Measurements from ENCODE around the gene C6. TPM values are rescaled to one million over a fixed set of nuclear protein-coding genes. Genes with fewer than 3 reads are reported as not detected.

The C6 gene
- polyA plus RNA-seq, 1 donor (not counting 4 experiments of a cell fraction or from before 2014, with no cell fraction given), result not detected

GRCh38 chr5:41093803-41094202 is 119.5 kb downstream of the C6 start:
- Histone ChIP-seq H3K9me1 (ENCODE audit: control insufficient read depth, extremely low read depth, insufficient read depth, low read length) (no peaks in the 10 kb centered on the region), H3K27ac (ENCODE audit: control insufficient read depth, insufficient read depth, low read length) (no peak overlapping the region), H3K4me2 (ENCODE audit: control insufficient read depth, extremely low read depth, insufficient read depth, low read depth, low read length) (no peak overlapping the region), H3K9me3 (ENCODE audit: control insufficient read depth, low read depth, low read length) (no peaks in the 10 kb centered on the region), H2AFZ (ENCODE audit: control insufficient read depth, low read length) (no peak overlapping the region), H3K36me3 (ENCODE audit: control insufficient read depth in 2 of 2, extremely low read depth in 1 of 2, insufficient read depth in 2 of 2, low read length in 2 of 2) (no peaks in the 10 kb centered on the region), H3K79me2 (ENCODE audit: control insufficient read depth, insufficient read depth, low read length) (no peaks in the 10 kb centered on the region), H3K27me3 (ENCODE audit: control insufficient read depth, extremely low read depth, insufficient read depth, low read length) (no peaks in the 10 kb centered on the region), H4K20me1 (ENCODE audit: control insufficient read depth, extremely low read depth, insufficient read depth, low read length) (no peaks in the 10 kb centered on the region), H3K4me1 (ENCODE audit: control insufficient read depth, extremely low read depth, insufficient read depth, low read length) (no peaks in the 10 kb centered on the region), H3K9ac (ENCODE audit: control insufficient read depth, extremely low read depth, insufficient read depth, low read length) (no peak overlapping the region), H3K4me3 (ENCODE audit: control insufficient read depth in 2 of 3, extremely low read depth in 1 of 3, insufficient read depth in 2 of 3, low read depth in 1 of 3, low read length in 3 of 3) (no peak overlapping the region)
- FAIRE-seq (no peak), DNase-seq (ENCODE audit: low read depth, low spot score) (no peak)
- dilution Hi-C loops (cut with MboI; ENCODE audit: extremely low pct_ligation_motif_present, low sequenced_read_pairs), result no loop called here
- no peak for TF ChIP-seq CTCF (optimal IDR thresholded peaks at IDR 0.05 in 1 of 3, IDR thresholded peaks at IDR 0.05 in 1 of 3, conservative IDR thresholded peaks at IDR 0.05 in 1 of 3; ENCODE audit: extremely low read depth in 1 of 3, insufficient read depth in 2 of 3, low read length in 3 of 3)
- no peak for TF ChIP-seq EZH2 (IDR thresholded peaks at IDR 0.05; ENCODE audit: low read length)

Other genes with a start within 250 kb of the C6 start
- not detected in 3 replicates for gene MROH2B, start 142.2 kb downstream of the C6 start, polyA plus RNA-seq

All from keratinocyte (primary cell).